Heart left ventricle (tissue), 13 donors: ENCODE data around the gene PEX19.

Experiments used
- POLR2A ChIP-seq, 2 donors: fragments of 450-650 bp; IDR thresholded peaks; one replicate each; pipeline ENCODE4 v1.6.1; 2017; ENCODE audit warnings: antibody characterized with exemption in 2 of 2, mild to moderate bottlenecking in 2 of 2, moderate library complexity in 2 of 2
- TF ChIP-seq, protein P1 (sequence below), 12 donors: fragments of 200-600 bp; sonication (generic) in 4 of 12; IDR thresholded peaks; one replicate each; pipeline versions ENCODE4 v1.5.0 to v1.8.0; 2018 to 2022; ENCODE audit warnings: antibody characterized with exemption in 12 of 12, mild to moderate bottlenecking in 5 of 12
- donor health status: ischemic (EF 13 %, LVEDD 7.1; RV severe dilation, severe dysfunction).
- donor health status: DM: no; HTN: yes; CAD: no.
- donor health status: DM: no; HTN: no; CAD: no.
- donor health status: ischemic (EF 25% LVEDD 6.9; RV normal size, moderate dysfunction).
- donor health status: ischemic (EF 25% LVEDD 5.7; RV mildly dilated, moderate dysfunction).
- donor health status: ischemic (EF 35%, LVEDD 5.7; RV mildly dilated, moderate dysfunction).
- donor health status: nonischemic (EF 11% LVEDD 7.7; RV severe dilation, severe dysfunction).
- donor health status: DM: yes; HTN: yes; CAD: no.
- donor health status: PGD.
- donor health status: ischemic (EF 29% LVEDD 5.4; RV normal size, mild dysfunction).
- donor health status: nonischemic (EF 23%, LVEDD 6.1; RV moderate dilation, normal function).

DNA sequence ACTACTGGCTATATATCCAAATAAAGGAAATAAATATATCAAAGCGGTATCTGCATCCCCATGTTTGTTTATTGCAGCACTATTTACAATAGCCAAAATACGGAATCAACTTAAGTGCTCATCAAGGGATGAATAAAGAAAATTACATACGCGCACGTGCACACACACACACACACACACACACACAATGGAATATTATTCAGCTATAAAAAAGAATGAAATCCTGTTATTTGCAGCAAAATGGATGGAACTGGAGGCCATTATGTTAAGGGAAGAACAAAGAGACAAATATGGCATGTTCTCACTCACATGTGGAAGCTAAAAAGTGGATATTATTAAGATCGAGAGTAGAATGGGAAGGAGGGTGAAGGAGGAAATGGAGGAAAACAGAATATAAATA, 37.9 kb upstream of the PEX19 start:
- TF ChIP-seq, protein P1, sequence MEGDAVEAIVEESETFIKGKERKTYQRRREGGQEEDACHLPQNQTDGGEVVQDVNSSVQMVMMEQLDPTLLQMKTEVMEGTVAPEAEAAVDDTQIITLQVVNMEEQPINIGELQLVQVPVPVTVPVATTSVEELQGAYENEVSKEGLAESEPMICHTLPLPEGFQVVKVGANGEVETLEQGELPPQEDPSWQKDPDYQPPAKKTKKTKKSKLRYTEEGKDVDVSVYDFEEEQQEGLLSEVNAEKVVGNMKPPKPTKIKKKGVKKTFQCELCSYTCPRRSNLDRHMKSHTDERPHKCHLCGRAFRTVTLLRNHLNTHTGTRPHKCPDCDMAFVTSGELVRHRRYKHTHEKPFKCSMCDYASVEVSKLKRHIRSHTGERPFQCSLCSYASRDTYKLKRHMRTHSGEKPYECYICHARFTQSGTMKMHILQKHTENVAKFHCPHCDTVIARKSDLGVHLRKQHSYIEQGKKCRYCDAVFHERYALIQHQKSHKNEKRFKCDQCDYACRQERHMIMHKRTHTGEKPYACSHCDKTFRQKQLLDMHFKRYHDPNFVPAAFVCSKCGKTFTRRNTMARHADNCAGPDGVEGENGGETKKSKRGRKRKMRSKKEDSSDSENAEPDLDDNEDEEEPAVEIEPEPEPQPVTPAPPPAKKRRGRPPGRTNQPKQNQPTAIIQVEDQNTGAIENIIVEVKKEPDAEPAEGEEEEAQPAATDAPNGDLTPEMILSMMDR (IDR thresholded peaks at IDR 0.05) = no peak
- TF ChIP-seq POLR2A (IDR thresholded peaks at IDR 0.05) = no peak
